ENCODE measurements around the gene IKZF4.
"Not testable (repeated sequence)": the region's sequence is repeated elsewhere in the genome, so short reads cannot be mapped to it uniquely, and the experiment has no call there.

Gene IKZF4

DNA sequence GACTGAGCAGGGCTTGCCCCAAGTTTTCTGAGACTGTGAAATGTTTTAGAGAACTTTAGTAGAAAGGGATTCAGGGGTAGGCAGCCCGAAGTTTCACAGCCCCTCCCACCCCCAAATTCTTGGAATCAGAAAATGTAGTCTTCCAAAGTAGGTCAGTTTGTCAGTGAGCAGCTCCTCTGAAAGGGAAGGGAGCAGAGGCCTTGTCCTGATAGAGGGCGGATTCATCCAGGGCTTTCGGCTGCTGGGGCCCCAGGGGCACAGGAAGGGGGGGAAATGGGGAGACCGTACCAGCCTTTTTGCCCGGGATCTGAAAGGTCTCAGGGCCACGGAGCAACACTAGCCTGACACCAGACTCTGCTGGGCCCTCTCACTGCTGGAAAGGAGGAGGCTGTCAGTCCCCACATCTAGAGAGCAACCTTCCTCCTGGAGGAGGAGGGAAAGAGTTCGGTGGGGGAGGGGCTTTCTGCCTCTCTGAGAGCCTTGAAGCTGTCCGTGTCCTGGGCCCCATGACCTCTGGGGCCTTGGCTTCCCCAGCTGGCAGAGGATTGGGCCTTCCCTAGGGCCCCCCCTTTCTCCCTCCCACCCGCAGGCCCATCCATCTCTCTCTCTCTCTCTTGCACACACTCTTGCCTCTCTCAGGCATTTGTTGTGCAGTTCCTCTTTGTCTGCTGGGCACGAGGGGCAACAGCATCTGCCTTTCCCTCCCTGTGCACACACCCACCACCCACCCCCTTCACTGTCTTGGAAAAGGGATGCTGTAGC, at the start of gene IKZF4:
Gene IKZF4, plus strand, starts transcription at position 621 of the 762 bp plus-strand sequence. CDS start 451 bp downstream, outside the sequence.
- in situ Hi-C loops (cut with MboI; ENCODE audit: low sequenced_read_pairs) = no loop called here

GRCh38 chr12:55972042-55972441, 48.8 kb upstream of the IKZF4 start:
- in situ Hi-C loops (cut with MboI; ENCODE audit: low sequenced_read_pairs) = no loop called here

GRCh38 chr12:55972456-55972855, 48.4 kb upstream of the IKZF4 start:
- in situ Hi-C loops (cut with MboI; ENCODE audit: low sequenced_read_pairs) = no loop called here

- in situ Hi-C loops (cut with MboI; ENCODE audit: low sequenced_read_pairs) = no loop called here
Measured at GRCh38 chr12:55972911-55973598, 47.8 kb upstream of the IKZF4 start.

DNA sequence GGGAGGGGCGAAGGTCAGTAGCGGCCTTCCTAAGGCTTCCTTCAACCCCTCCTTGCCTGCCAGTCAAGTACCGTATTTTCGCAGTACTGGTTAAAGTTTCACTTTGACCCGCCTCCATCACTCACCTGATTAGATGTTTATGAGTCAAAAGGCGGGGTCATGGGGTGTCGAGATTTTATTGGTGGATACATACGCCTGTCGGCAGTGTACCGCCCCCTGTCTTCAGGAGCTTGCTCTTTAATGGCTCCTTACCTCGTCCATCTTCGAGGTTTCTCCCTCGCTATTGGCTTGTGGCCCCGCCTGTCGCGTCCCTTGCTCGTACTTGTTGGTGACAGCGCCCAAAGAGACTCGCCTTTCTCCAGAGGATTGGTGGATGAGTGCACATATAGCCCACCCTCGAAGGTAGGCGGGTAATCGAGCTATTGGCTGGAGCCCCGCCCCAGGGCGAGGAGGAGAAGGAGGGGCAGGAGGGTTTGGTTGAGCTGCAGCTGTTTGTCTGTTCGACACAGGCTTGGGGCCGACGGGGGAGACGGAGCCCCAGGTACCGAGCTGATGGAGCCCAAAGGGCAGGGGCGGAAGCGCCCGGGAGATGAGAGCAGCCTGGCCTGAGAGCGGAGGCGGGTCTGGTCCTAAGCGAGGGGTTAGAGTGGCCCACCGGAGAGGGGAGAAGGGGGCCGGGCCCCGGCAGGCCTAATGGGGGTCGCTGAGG, 47.1 kb upstream of the IKZF4 start, which contains the start of gene RAB5B:
Gene RAB5B, plus strand, starts transcription at position 480 of the 709 bp plus-strand sequence. CDS start 12,883 bp downstream, outside the sequence.
- in situ Hi-C loops (cut with MboI; ENCODE audit: low sequenced_read_pairs) = no loop called here

- in situ Hi-C loops (cut with MboI; ENCODE audit: low sequenced_read_pairs) = no loop called here
Measured at GRCh38 chr12:55974308-55974730, 46.5 kb upstream of the IKZF4 start.

DNA sequence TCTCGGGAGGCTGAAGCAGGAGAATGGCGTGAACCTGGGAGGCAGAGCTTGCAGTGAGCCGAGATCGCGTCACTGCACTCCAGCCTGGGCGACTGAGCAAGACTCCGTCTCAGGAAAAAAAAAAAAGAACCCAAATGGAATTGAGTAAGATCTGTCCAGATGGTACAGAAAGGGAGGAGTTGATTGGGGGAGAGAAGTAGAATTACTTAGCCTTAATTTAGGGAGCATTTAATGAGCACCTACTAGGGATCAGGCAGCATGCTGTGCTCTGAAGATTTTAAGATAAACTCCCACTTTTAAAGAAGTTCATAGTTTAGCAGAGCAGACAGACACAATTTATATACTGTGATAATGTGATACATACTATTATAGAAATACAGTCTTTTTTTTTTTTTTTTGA, 42.5 kb upstream of the IKZF4 start:
- in situ Hi-C loops (cut with MboI; ENCODE audit: low sequenced_read_pairs) = no loop called here

- in situ Hi-C loops (cut with MboI; ENCODE audit: low sequenced_read_pairs) = no loop called here
Measured at GRCh38 chr12:55979069-55979468, 41.8 kb upstream of the IKZF4 start.

DNA sequence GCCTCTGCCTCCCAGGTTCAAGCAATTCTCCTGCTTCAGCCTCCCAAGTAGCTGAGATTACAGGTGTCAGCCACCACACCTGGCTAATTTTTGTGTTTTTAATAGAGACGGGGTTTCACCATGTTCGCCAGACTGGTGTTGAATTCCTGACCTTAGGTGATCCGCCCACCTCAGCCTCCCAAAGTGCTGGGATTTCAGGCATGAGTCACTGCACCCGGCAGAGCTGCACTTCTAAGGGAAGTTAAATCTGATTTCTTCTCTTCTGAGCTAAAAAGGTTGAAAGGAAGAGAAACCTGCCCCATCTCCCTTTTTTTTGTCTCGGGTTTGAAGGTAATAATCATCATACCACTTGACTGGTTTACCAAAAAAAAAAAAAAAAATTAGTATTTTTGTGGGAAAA, 39.0 kb upstream of the IKZF4 start:
- in situ Hi-C loops (cut with MboI; ENCODE audit: low sequenced_read_pairs) = not testable (repeated sequence)

GRCh38 chr12:55982319-55982936, 38.4 kb upstream of the IKZF4 start:
- in situ Hi-C loops (cut with MboI; ENCODE audit: low sequenced_read_pairs) = no loop called here

- in situ Hi-C loops (cut with MboI; ENCODE audit: low sequenced_read_pairs) = no loop called here
Measured at GRCh38 chr12:55983232-55983842, 37.5 kb upstream of the IKZF4 start.

GRCh38 chr12:55984861-55985260, 36.0 kb upstream of the IKZF4 start:
- in situ Hi-C loops (cut with MboI; ENCODE audit: low sequenced_read_pairs) = no loop called here

GRCh38 chr12:55985341-55985740, 35.5 kb upstream of the IKZF4 start:
- in situ Hi-C loops (cut with MboI; ENCODE audit: low sequenced_read_pairs) = no loop called here

DNA sequence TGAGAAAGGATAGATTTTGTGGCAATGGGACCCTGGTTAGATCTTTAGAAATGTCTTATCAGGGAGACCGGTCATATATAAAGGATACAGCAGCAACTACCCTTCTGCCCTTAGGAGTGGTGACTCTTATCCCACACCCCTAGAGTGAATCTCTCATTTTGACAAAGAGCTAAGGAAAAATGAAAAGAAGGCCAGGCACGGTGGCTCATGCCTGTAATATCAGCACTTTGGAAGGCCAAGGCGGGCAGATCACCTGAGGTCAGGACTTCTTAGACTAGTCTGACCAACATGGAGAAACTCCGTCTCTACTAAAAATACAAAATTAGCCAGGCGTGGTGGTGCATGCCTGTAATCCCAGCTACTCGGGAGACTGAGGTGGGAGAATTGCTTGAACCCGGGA, 34.9 kb upstream of the IKZF4 start:
- in situ Hi-C loops (cut with MboI; ENCODE audit: low sequenced_read_pairs) = not testable (repeated sequence)

GRCh38 chr12:55991110-55991509, 29.7 kb upstream of the IKZF4 start:
- in situ Hi-C loops (cut with MboI; ENCODE audit: low sequenced_read_pairs) = no loop called here

DNA sequence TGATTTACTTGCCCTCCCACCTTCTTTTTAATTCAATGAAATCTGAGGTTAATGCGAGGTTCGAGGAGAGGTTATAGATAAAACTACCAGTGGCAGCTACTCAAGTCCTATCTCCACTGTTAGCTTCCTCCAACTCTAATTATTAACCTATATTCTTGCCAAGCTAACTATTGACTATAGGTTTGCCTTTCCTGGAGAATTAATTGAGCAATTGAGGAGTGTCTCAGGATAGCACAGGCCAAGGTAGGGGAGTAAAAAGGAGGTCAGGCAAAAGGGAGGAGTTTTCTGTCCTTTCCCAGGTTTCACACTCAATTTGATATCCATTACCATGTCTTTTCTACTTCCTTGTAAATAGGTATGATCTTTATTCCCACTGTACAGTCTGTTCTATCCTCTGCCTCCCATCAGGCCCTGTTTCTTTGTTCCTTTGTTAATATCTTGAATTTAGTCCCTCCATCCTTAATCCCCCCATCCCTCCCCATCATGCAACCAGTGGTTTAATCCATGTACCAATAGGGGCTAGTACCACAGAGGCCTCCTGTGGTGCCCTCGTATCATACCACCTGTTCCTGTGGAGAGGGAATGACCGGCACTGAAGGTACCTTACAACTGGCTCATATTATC, 27.5 kb upstream of the IKZF4 start:
- in situ Hi-C loops (cut with MboI; ENCODE audit: low sequenced_read_pairs) = no loop called here

GRCh38 chr12:55995366-55995765, 25.5 kb upstream of the IKZF4 start:
- in situ Hi-C loops (cut with MboI; ENCODE audit: low sequenced_read_pairs) = no loop called here

DNA sequence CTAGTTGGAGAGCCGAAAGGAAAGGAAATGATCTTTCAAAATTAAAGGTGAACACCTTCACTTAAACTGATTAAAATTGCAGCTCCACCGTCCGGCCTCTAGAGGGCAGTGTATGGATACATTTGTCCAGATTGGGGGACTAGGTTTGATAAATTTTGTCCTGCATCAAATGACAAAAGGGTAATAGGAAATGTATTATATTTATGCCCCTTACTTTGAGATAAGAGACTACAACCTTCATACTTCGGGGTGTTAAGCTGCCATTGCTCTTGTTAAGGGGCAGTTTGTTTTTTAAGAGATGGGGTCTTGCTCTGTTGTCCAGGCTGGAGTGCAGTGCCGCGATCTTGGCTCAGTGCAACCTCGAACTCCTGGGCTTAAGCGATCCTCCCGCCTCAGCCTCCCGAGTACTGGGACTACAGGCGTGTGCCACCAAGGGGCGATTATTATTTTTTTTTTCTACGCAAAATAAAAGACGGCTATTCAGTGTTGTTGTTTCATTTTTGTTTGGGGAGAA, 24.6 kb upstream of the IKZF4 start:
- in situ Hi-C loops (cut with MboI; ENCODE audit: low sequenced_read_pairs) = no loop called here

DNA sequence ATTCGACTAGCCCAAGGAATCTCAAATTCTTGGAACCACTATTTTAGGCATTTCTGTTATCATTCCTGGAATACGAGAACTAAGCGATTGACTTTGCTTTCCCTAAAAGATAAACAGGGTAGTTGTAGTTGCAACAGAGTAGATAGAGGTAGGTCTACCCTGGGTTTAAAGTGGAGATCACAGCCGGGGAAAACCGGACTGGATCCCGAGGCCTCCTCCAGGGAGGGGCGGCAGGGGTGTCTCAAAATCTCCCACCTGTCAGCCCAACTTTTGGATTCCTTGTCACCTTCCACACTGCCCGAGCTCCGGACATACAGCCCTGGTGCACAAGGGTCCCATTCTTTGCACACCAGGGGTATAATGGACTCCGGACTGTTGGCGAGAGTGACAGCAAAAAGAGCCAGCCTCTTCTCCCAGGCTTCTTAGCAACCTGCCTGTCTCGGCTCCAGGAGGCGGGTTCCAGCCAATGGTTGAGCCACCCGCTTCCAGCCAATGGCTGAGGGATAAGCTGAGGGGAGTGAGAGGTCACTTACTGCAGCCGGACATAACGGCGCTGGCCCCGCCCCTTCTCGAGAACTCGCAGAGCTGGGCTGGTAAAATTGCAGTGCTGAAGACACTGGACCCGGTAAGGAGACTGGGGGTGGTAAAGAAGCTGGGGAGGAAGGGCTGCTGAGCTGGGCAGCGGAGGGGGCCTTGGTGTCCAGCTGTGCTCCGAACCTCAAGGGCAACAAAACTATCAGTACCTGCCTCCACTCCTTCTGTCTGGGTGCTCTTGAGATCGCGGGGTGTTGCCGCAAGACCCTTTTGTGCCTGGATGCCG, 23.9 kb upstream of the IKZF4 start, which contains the start of gene SUOX:
Gene SUOX, plus strand, starts transcription at position 562 of the 820 bp plus-strand sequence. CDS start 4,946 bp downstream, outside the sequence.
- in situ Hi-C loops (cut with MboI; ENCODE audit: low sequenced_read_pairs) = no loop called here
